Type B pancreatic cell (in vitro differentiated cells): Measurements from ENCODE around the gene TBL3. TPM values are rescaled to one million over a fixed set of nuclear protein-coding genes. Genes with fewer than 3 reads are reported as not detected.
A peak's percentile ranks its signal among the peaks of the same experiment; 100 is the strongest.

Experiments
- DNase-seq: peaks from one replicate; pipeline ENCODE4 v3.0.0; 2021; ENCODE audit warnings: mixed read lengths; ENCODE audit not compliant: unreplicated experiment; ENCODE audit errors: extremely low spot score
- H3K27ac Mint-ChIP-seq: 2 replicates; pipeline ENCODE4 v1.8.0; 2021; ENCODE audit warnings: mild to moderate bottlenecking, mixed read lengths
- H3K27me3 Mint-ChIP-seq: 2 replicates; pipeline ENCODE4 v1.8.0; 2021; ENCODE audit warnings: mixed read lengths
- H3K36me3 Mint-ChIP-seq: 2 replicates; pipeline ENCODE4 v1.8.0; 2021; ENCODE audit warnings: mixed read lengths
- H3K4me1 Mint-ChIP-seq: one replicate; pipeline ENCODE4 v1.8.0; 2021; ENCODE audit warnings: mixed read lengths; ENCODE audit not compliant: unreplicated experiment
- H3K4me3 Mint-ChIP-seq: 2 replicates; pipeline ENCODE4 v1.8.0; 2021; ENCODE audit warnings: mild to moderate bottlenecking, mixed read lengths
- H3K9me3 Mint-ChIP-seq: 2 replicates; pipeline ENCODE4 v1.8.0; 2021; ENCODE audit warnings: mixed read lengths
- CTCF ChIP-seq: fragments of 200-600 bp; sonication (generic); conservative IDR thresholded peaks from 2 replicates; pipeline ENCODE4 v1.5.0; 2021; ENCODE audit warnings: antibody characterized with exemption, mild to moderate bottlenecking
- total RNA-seq: library from RNA; stranded (reverse); gene quantifications from 2 replicates; pipeline ENCODE4 v1.2.1, GENCODE V29; 2021; ENCODE audit warnings: low replicate concordance

The TBL3 gene
- total RNA-seq, 1 donor from 2014 or later, result 37.0 TPM

- peak within 1 kb of the TSS; percentile 87 for H3K4me3 Mint-ChIP-seq
- H3K9me3 Mint-ChIP-seq, result no peaks in the 10 kb centered on the region
- TF ChIP-seq CTCF, result no peak
- peaks cover 19% of the 10 kb centered on the region for H3K4me1 Mint-ChIP-seq
- no peaks in the 10 kb centered on the region for H3K36me3 Mint-ChIP-seq
- peaks cover 27% of the 10 kb centered on the region for H3K27me3 Mint-ChIP-seq
- peak within 1 kb of the TSS; percentile 50 for H3K27ac Mint-ChIP-seq
- DNase-seq, result no peak
Measured at GRCh38 chr16:2026461-2027023, 54.7 kb downstream of the TBL3 start, which contains the start of gene NHERF2. Gene NHERF2 (plus strand): TSS chr16:2026902. CDS start chr16:2027006, 104 bp downstream.

- H3K9me3 Mint-ChIP-seq, result no peaks in the 10 kb centered on the region
- H3K27me3 Mint-ChIP-seq, result peaks cover 22% of the 10 kb centered on the region
- peak overlapping the region; percentile 50 for H3K27ac Mint-ChIP-seq
- no peaks in the 10 kb centered on the region for H3K36me3 Mint-ChIP-seq
- TF ChIP-seq CTCF, result no peak
- peak overlapping the region; percentile 87 for H3K4me3 Mint-ChIP-seq
- H3K4me1 Mint-ChIP-seq, result peaks cover 19% of the 10 kb centered on the region
- DNase-seq, result no peak
Measured at GRCh38 chr16:2027024-2028010, 55.5 kb downstream of the TBL3 start.

- Mint-ChIP-seq H3K9me3 (no peaks in the 10 kb centered on the region), H3K27me3 (peaks cover 14% of the 10 kb centered on the region), H3K27ac (no peak overlapping the region), H3K4me3 (peak overlapping the region; percentile 87), H3K36me3 (no peaks in the 10 kb centered on the region), H3K4me1 (peaks cover 12% of the 10 kb centered on the region)
- no peak for DNase-seq
- TF ChIP-seq CTCF, result no peak
Measured at GRCh38 chr16:2028146-2028545, 56.3 kb downstream of the TBL3 start.

- Mint-ChIP-seq H3K9me3 (no peaks in the 10 kb centered on the region), H3K27me3 (peaks cover 11% of the 10 kb centered on the region), H3K27ac (no peak overlapping the region), H3K4me1 (peaks cover 8% of the 10 kb centered on the region), H3K4me3 (no peak overlapping the region), H3K36me3 (no peaks in the 10 kb centered on the region)
- DNase-seq, result no peak
- TF ChIP-seq CTCF, result no peak
Measured at GRCh38 chr16:2028620-2029220, 56.9 kb downstream of the TBL3 start.

GRCh38 chr16:2029350-2029749, 57.5 kb downstream of the TBL3 start:
- H3K27ac Mint-ChIP-seq, result no peak overlapping the region
- no peak for TF ChIP-seq CTCF
- H3K4me3 Mint-ChIP-seq, result no peak overlapping the region
- no peaks in the 10 kb centered on the region for H3K36me3 Mint-ChIP-seq
- no peak for DNase-seq
- H3K27me3 Mint-ChIP-seq, result peaks cover 11% of the 10 kb centered on the region
- H3K9me3 Mint-ChIP-seq, result no peaks in the 10 kb centered on the region
- peaks cover 5% of the 10 kb centered on the region for H3K4me1 Mint-ChIP-seq
